ENCODE measurements around the gene PRKCZ. TPM values are rescaled to one million over a fixed set of nuclear protein-coding genes. Genes with fewer than 3 reads are reported as not detected.

Gene PRKCZ
- total and polyA plus RNA-seq, 4 donors: 4.8 to 9.9 (median 8.4) TPM

GRCh38 chr1:2024887-2025286, 25.3 kb upstream of the PRKCZ start:
- Histone ChIP-seq H3K36me3 (ENCODE audit: control insufficient read depth in 4 of 4, insufficient read depth in 3 of 4, low read depth in 1 of 4, low read length in 3 of 4) (no peaks in the 10 kb centered on the region), H3K27ac (ENCODE audit: low read depth in 1 of 2, low read length in 2 of 2) (no peak overlapping the region), H3K9me3 (ENCODE audit: control insufficient read depth in 4 of 4, low read length in 3 of 4) (no peaks in the 10 kb centered on the region), H3K4me3 (ENCODE audit: low read depth in 1 of 3, low read length in 3 of 3) (no peak overlapping the region), H3K27me3 (ENCODE audit: control insufficient read depth in 4 of 4, insufficient read depth in 4 of 4, low read length in 3 of 4) (peaks cover 0 to 5% (median 4%) of the 10 kb centered on the region in 4 donors), H3K4me1 (ENCODE audit: control insufficient read depth in 4 of 4, insufficient read depth in 4 of 4, low read length in 3 of 4) (peaks cover 0 to 4% (median 0%) of the 10 kb centered on the region in 4 donors), H3K9ac (ENCODE audit: low read depth in 1 of 2, low read length in 2 of 2) (no peak overlapping the region)
- no peak for DNase-seq (ENCODE audit: low spot score)
- WGBS: 89% methylated on average over 18 of the region's 18 CpGs
- TF ChIP-seq EGR1 (IDR thresholded peaks at IDR 0.05; ENCODE audit: low read depth in 2 of 2) (no peak), SP1 (IDR thresholded peaks at IDR 0.05) (no peak), HNF4A (conservative IDR thresholded peaks at IDR 0.05) (no peak), ATF3 (IDR thresholded peaks at IDR 0.05) (no peak), CTCF (IDR thresholded peaks at IDR 0.05; ENCODE audit: low read depth, low read length, missing input control) (no peak), FOXA2 (IDR thresholded peaks at IDR 0.05) (no peak), GABPA (IDR thresholded peaks at IDR 0.05 in 1 of 2, conservative IDR thresholded peaks at IDR 0.05 in 1 of 2) (no peak), REST (IDR thresholded peaks at IDR 0.05) (no peak), JUND (IDR thresholded peaks at IDR 0.05) (no peak), RAD21 (IDR thresholded peaks at IDR 0.05) (no peak), ZBTB33 (IDR thresholded peaks at IDR 0.05) (no peak)

GRCh38 chr1:2025491-2025981, 24.7 kb upstream of the PRKCZ start:
- no peaks in the 10 kb centered on the region for H3K36me3 ChIP-seq (ENCODE audit: control insufficient read depth in 4 of 4, insufficient read depth in 3 of 4, low read depth in 1 of 4, low read length in 3 of 4)
- H3K9me3 ChIP-seq (ENCODE audit: control insufficient read depth in 4 of 4, low read length in 3 of 4): no peaks in the 10 kb centered on the region
- H3K4me1 ChIP-seq (ENCODE audit: control insufficient read depth in 4 of 4, insufficient read depth in 4 of 4, low read length in 3 of 4): peaks cover 0 to 4% (median 0%) of the 10 kb centered on the region in 4 donors
- no peak overlapping the region for H3K9ac ChIP-seq (ENCODE audit: low read depth in 1 of 2, low read length in 2 of 2)
- no peak overlapping the region for H3K4me3 ChIP-seq (ENCODE audit: low read depth in 1 of 3, low read length in 3 of 3)
- peak overlapping the region; percentile 41 to 54 for H3K27ac ChIP-seq (ENCODE audit: low read depth in 1 of 2, low read length in 2 of 2)
- H3K27me3 ChIP-seq (ENCODE audit: control insufficient read depth in 4 of 4, insufficient read depth in 4 of 4, low read length in 3 of 4): peaks cover 0 to 4% (median under 1%) of the 10 kb centered on the region in 4 donors
- TF ChIP-seq GABPA (IDR thresholded peaks at IDR 0.05 in 1 of 2, conservative IDR thresholded peaks at IDR 0.05 in 1 of 2) (no peak), NR2F2 (IDR thresholded peaks at IDR 0.05) (peak; percentile 37)
- DNase-seq (ENCODE audit: low spot score): no peak
- WGBS: 64% methylated on average over 39 of the region's 39 CpGs
